Left lung (tissue), 10 donors: ENCODE measurements around the gene HCN4. TPM values are rescaled to one million over a fixed set of nuclear protein-coding genes. Genes with fewer than 3 reads are reported as not detected.

Experiments
- ATAC-seq: fragments of 200-7000 bp; cut with Tn5 transposase; one replicate; pipeline ENCODE4 v1.9.1; 2020; ENCODE audit warnings: moderate library complexity
- DNase-seq, 4 donors: peaks; one replicate each; pipeline ENCODE4 v3.0.0-alpha.2; 2013 to 2020
- H3K27ac ChIP-seq, 2 donors: fragments of 200-600 bp; sonication (generic) in 1 of 2; one replicate each; pipeline versions ENCODE4 v1.5.0 to v1.8.0; 2020 to 2021
- H3K27me3 ChIP-seq, 2 donors: fragments of 200-600 bp; sonication (generic) in 1 of 2; one replicate each; pipeline versions ENCODE4 v1.5.0 to v1.8.0; 2020 to 2021
- H3K36me3 ChIP-seq, 2 donors: fragments of 200-600 bp; sonication (generic) in 1 of 2; one replicate each; pipeline versions ENCODE4 v1.5.0 to v1.8.0; 2020 to 2021
- H3K4me1 ChIP-seq, 2 donors: fragments of 200-600 bp; one replicate each; pipeline ENCODE4 v1.8.0; 2021
- H3K4me3 ChIP-seq, 2 donors: fragments of 200-600 bp; sonication (generic) in 1 of 2; one replicate each; pipeline versions ENCODE4 v1.5.0 to v1.8.0; 2020 to 2021; ENCODE audit warnings: mild to moderate bottlenecking in 1 of 2
- H3K9me3 ChIP-seq, 2 donors: fragments of 200-600 bp; sonication (generic) in 1 of 2; one replicate each; pipeline versions ENCODE4 v1.5.0 to v1.8.0; 2020 to 2021
- intact Hi-C, 2 donors: fragments of 100-400 bp; cut with DNase I; formaldehyde crosslinking; loops; one replicate each; pipeline versions ENCODE4 v1.11.2 to v1.14.2; 2022
- polyA plus RNA-seq, 6 donors: library from polyadenylated mRNA; unstranded; fragments of 120-200 nt; gene quantifications; one replicate each; pipeline ENCODE4 v1.2.1, GENCODE V29; 2013; ENCODE audit not compliant: insufficient read length in 6 of 6
- total RNA-seq, 2 donors: library from RNA; stranded (reverse); fragmentation: NEBNext Ultra II Directional; extraction: Animal tissue kit (Norgen Biotek cat#: 25700); gene quantifications; one replicate each; pipeline ENCODE4 v1.2.1, GENCODE V29; 2021
- TF ChIP-seq, protein P1 (sequence below), 2 donors: fragments of 200-600 bp; sonication (generic) in 1 of 2; IDR thresholded peaks; one replicate each; pipeline versions ENCODE4 v1.5.0 to v1.8.0; 2021; ENCODE audit warnings: antibody characterized with exemption in 2 of 2
- donor health status: DM: no; HTN: yes; CAD: no.
- donor health status: DM: no; HTN: no; CAD: no.

Gene HCN4
- total and polyA plus RNA-seq, 8 donors: 0.09 to 0.27 (median 0.18) TPM

DNA sequence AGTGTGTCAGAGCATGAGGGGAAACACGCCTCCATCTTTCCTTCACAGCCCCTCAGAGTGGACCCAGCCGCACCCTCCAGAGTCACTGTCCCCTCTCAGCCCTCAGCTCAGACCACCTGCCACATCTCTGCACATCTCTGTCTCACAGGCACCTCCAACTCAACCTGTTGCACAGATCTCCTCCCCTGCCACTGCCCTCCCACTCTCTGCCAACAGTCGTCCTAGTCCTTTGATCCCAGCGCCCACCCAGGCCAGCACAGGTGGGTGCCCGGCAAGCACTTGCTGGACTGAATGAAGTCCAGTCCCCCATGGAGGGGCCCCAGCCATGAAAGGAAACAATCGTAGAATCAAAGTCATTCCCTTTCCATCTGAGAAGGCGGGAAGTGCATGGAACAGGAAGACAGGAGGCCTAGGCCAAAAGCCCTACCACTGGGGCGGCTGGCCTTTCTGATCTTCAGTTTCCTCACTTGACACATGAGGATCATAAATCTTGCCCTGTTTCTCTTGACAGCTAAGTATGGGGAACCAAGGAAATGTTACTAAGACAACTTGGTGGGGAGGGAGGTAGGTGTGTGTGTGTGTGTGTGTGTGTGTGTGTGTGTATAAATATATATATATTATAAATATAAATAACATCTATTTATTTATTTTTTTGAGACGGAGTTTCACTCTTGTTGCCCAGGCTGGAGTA is 28.1 kb downstream of the HCN4 start:
- DNase-seq (peak in 1 of 4 donors; percentile 57), ATAC-seq (no peak)
- TF ChIP-seq, protein P1, sequence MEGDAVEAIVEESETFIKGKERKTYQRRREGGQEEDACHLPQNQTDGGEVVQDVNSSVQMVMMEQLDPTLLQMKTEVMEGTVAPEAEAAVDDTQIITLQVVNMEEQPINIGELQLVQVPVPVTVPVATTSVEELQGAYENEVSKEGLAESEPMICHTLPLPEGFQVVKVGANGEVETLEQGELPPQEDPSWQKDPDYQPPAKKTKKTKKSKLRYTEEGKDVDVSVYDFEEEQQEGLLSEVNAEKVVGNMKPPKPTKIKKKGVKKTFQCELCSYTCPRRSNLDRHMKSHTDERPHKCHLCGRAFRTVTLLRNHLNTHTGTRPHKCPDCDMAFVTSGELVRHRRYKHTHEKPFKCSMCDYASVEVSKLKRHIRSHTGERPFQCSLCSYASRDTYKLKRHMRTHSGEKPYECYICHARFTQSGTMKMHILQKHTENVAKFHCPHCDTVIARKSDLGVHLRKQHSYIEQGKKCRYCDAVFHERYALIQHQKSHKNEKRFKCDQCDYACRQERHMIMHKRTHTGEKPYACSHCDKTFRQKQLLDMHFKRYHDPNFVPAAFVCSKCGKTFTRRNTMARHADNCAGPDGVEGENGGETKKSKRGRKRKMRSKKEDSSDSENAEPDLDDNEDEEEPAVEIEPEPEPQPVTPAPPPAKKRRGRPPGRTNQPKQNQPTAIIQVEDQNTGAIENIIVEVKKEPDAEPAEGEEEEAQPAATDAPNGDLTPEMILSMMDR (IDR thresholded peaks at IDR 0.05): no peak
- Histone ChIP-seq H3K4me3 (no peak overlapping the region), H3K27ac (no peak overlapping the region), H3K27me3 (peaks cover 0 to 5% of the 10 kb centered on the region in 2 donors), H3K9me3 (no peaks in the 10 kb centered on the region), H3K36me3 (no peaks in the 10 kb centered on the region), H3K4me1 (no peaks in the 10 kb centered on the region)
- intact Hi-C loops: no loop called here

DNA sequence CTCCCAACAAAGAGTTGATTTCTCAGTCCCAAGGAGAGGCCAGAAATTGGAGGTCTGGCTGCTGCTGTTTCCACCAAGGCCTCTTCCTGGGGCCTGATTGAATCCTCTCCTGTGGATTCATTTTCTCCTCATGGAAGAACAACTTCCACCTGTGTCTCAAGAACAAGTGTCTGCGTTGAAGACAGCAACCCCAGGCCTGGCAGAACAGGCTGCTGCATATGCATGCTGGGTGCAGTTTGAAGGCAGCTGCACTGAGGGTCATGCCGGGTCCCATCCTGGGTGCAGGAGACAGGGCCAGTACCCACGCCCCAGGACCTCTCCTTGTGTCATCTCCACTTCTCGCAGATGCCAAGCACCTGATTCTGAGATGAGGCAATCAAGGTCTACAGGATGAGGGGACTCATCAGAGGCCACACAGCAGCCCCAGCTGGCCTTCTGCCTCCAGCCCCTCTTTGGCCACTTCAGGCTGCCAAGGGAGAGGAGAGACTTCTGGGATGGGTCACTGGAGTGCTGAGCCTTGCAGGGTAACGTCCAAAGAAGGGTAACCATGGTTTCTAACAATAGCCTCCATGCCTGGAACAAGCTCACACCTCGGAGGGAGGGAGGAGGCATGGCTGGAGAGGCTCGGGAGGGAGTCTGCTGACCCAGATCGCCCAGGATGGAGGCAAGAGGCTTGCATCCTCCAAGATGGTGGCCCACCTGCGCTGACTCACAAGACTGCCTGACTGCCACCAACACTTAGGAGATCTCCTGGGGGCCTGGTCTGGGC is 30.0 kb downstream of the HCN4 start:
- TF ChIP-seq, protein P1 (IDR thresholded peaks at IDR 0.05): no peak

DNA sequence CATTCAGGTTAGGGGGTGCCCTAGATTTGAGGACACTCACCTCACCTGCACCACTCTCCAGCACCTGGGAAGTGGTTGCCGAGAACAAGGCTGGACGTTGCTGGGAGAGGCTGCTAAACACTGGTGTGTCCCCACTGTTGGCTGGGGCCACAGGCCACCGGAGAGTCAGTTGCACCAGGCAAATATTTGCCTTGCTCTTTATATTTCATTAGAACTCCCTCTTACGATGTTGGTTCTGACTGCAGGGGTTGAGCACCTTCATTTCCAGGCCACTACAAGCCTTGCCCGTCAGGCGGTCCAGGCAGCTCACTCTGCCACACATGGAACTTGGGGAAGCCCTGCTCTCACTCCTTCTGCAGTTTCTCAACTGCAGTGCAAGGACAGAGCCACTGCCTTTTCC is 30.7 kb downstream of the HCN4 start:
- H3K27ac ChIP-seq: no peak overlapping the region
- H3K4me3 ChIP-seq: no peak overlapping the region
- H3K36me3 ChIP-seq: no peaks in the 10 kb centered on the region
- intact Hi-C loops: no loop called here
- H3K4me1 ChIP-seq: no peaks in the 10 kb centered on the region
- TF ChIP-seq, protein P1 (IDR thresholded peaks at IDR 0.05): no peak
- peak in 3 of 4 donors; percentile 18 to 59 (median 57) for DNase-seq
- peak; percentile 94 for ATAC-seq
- H3K9me3 ChIP-seq: no peaks in the 10 kb centered on the region
- peaks cover 0 to 11% of the 10 kb centered on the region in 2 donors for H3K27me3 ChIP-seq

More for the DNA sequence above, 30.0 kb downstream of the HCN4 start:
- H3K4me3 ChIP-seq: no peak overlapping the region
- intact Hi-C loops: no loop called here
- H3K9me3 ChIP-seq: no peaks in the 10 kb centered on the region
- DNase-seq (no peak), ATAC-seq (no peak)
- H3K36me3 ChIP-seq: no peaks in the 10 kb centered on the region
- peaks cover 0 to 11% of the 10 kb centered on the region in 2 donors for H3K27me3 ChIP-seq
- no peak overlapping the region for H3K27ac ChIP-seq
- no peaks in the 10 kb centered on the region for H3K4me1 ChIP-seq

DNA sequence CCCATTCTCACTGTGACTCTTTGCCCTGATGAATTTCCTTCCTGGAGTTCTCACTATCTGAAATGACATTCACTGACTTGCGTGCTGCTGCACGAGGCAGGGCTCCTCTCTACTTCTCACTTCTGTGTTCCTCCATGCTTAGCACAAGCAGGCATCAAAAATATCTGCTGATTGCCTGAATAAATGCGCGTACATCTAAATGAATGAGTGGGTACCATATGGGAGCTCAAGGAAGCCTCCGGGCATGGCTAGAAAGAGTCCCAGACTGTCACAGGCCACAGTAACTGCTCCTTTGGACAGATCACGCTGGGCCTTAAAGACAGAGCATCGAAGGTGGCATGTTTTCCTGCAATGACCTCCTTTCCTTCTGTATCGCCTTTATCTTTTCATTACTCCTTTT is 31.6 kb downstream of the HCN4 start:
- no peaks in the 10 kb centered on the region for H3K36me3 ChIP-seq
- intact Hi-C loops: no loop called here
- peaks cover 0 to 11% of the 10 kb centered on the region in 2 donors for H3K27me3 ChIP-seq
- H3K4me1 ChIP-seq: no peaks in the 10 kb centered on the region
- no peak for ATAC-seq
- no peak overlapping the region for H3K4me3 ChIP-seq
- no peak for DNase-seq
- TF ChIP-seq, protein P1 (IDR thresholded peaks at IDR 0.05): no peak
- H3K27ac ChIP-seq: no peak overlapping the region
- no peaks in the 10 kb centered on the region for H3K9me3 ChIP-seq

DNA sequence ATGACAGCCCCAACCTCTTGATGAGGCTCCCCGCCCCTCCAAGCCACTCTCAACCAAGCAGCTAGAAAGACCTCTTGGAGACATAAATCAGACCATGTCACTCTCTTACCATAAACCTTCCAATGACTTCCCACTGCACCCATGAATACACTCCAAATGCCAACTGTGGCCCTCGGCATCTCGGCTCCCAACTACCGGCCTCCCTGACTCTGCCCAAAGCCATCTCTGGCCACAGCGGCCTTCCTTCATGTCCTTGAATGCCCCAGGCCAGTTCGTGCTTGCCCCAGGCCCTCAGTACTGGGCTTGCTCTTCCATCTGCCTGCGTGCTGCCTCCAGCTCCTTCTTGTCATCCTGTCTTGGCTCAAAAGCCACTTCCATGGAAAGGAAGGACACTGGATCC is 32.0 kb downstream of the HCN4 start:
- H3K9me3 ChIP-seq: no peaks in the 10 kb centered on the region
- TF ChIP-seq, protein P1 (IDR thresholded peaks at IDR 0.05): no peak
- intact Hi-C loops: no loop called here
- no peaks in the 10 kb centered on the region for H3K36me3 ChIP-seq
- DNase-seq (no peak), ATAC-seq (no peak)
- H3K27me3 ChIP-seq: peaks cover 0 to 11% of the 10 kb centered on the region in 2 donors
- no peaks in the 10 kb centered on the region for H3K4me1 ChIP-seq
- no peak overlapping the region for H3K4me3 ChIP-seq
- H3K27ac ChIP-seq: no peak overlapping the region
